ENCODE results near the gene SMCR8. TPM values are rescaled to one million over a fixed set of nuclear protein-coding genes. Genes with fewer than 3 reads are reported as not detected.
A peak's percentile ranks its signal among the peaks of the same experiment; 100 is the strongest.

SMCR8 gene
- total and polyA plus RNA-seq, 10 of the 15 experiments (the other 5 are each of a cell fraction or from before 2014, with no cell fraction given): 0.52 to 16.4 (median 8.0) TPM

DNA sequence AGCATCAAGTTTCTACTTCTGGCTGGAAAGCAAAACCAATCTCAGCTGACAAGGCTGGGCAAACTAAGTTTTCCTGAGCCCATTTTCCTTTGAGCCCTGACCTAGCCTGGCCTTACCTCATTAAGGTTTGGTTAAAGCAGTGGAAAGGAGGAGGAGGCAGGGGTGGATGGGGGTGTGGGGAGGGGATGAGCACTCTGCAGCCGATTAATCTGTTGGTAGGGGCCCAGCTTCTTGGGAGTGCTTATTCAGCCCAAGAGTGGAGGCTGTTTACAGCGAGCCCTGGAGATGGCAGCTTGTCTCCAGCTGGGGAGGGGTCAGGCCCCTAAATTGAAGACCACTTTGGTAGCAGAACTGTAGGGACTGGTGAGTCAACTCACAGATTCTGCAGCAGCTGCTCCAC is 12.0 kb downstream of the SMCR8 start:
- no TSS peak for BruUV-seq (replicated peaks)
- no peak overlapping the region for H3K4me3 ChIP-seq
- H3K36me3 ChIP-seq (ENCODE audit: control insufficient read depth in 2 of 2, insufficient read depth in 2 of 2, low read length in 1 of 2): peaks cover 2 to 23% of the 10 kb centered on the region in 2 experiments; a peak in 3 of 4 replicates
- TF ChIP-seq KLF5 (IDR thresholded peaks at IDR 0.05; ENCODE audit: partially characterized antibody): no peak
- ChIA-PET RAD21 (ENCODE audit: unreplicated experiment) (no interaction called here), CTCF (interaction anchor here (0.6 to 0.9 kb wide), 2 partner anchors 40 to 50 kb away, joined by 3 read pairs; no protein-coding TSS in a partner anchor), SMC1A (ENCODE audit: uncharacterized antibody, unreplicated experiment) (no interaction called here), POLR2A (no interaction called here)
- no peak overlapping the region for H3K9ac ChIP-seq (ENCODE audit: control insufficient read depth, insufficient read depth, low read length)
- H4K20me1 ChIP-seq (ENCODE audit: control insufficient read depth, insufficient read depth): no peaks in the 10 kb centered on the region; the same call in 1 of the 2 replicates
- H2AFZ ChIP-seq (ENCODE audit: control insufficient read depth, low read depth, low read length): no peak overlapping the region
- DNase-seq (ENCODE audit: low read depth, low spot score): no peak
- in situ Hi-C loops (cut with MboI): no loop called here
- no peak overlapping the region for H3K4me2 ChIP-seq (ENCODE audit: control insufficient read depth, insufficient read depth)
- H3K9me3 ChIP-seq (replicated peaks; ENCODE audit: control insufficient read depth, insufficient read depth, low read length): peaks cover 3% of the 10 kb centered on the region; the same call in 2 of the 3 replicates
- H3K27ac ChIP-seq (ENCODE audit: control insufficient read depth, insufficient read depth): peak overlapping the region; percentile 57
- H3K79me2 ChIP-seq (ENCODE audit: control insufficient read depth, insufficient read depth, low read length): peaks cover 1% of the 10 kb centered on the region; the same call in 1 of the 2 replicates
- H3K4me1 ChIP-seq (ENCODE audit: control insufficient read depth, insufficient read depth, low read length): peaks cover 23% of the 10 kb centered on the region
- 96% methylated on average over 2 of the region's 2 CpGs for WGBS (ENCODE audit: insufficient coverage, insufficient replicate concordance, low lambda C conversion rate, missing lambda C conversion rate)
- intact Hi-C loops (cut with micrococcal nuclease; ENCODE audit: unreplicated experiment): no loop called here
- ATAC-seq: no peak
- H3K27me3 ChIP-seq (replicated peaks in 1 of 2; ENCODE audit: control insufficient read depth in 2 of 2, insufficient read depth in 2 of 2, low read length in 1 of 2): no peaks in the 10 kb centered on the region
- FAIRE-seq: no peak

DNA sequence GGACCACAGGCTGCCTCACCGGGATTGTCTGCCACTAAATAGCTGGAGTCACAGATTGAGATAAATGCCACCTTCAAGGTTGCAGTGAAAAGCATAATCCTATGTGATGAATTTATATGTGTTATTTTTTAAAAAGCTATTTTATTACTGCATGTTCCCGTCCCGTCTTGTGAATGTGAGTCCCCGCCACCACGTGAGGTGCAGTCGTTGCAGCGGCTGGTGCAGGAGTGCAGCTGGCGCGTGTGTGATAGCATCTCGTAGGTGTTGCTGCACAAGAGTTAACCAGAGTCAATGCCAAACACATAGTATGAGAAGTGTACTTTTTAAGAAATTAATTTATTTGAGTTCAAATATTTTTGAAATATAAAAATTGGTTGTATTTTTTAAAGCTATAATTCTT is 12.5 kb downstream of the SMCR8 start:
- in situ Hi-C loops (cut with MboI) (no loop called here), intact Hi-C loops (cut with micrococcal nuclease; ENCODE audit: unreplicated experiment) (no loop called here)
- H3K4me3 ChIP-seq: no peak overlapping the region
- no peak overlapping the region for H3K4me2 ChIP-seq (ENCODE audit: control insufficient read depth, insufficient read depth)
- ChIA-PET CTCF (no interaction called here), RAD21 (ENCODE audit: unreplicated experiment) (no interaction called here), SMC1A (ENCODE audit: uncharacterized antibody, unreplicated experiment) (interaction anchor here (0.7 kb wide), 1 partner anchor 8 kb away, joined by 3 read pairs; no protein-coding TSS in a partner anchor), POLR2A (no interaction called here)
- no peak for DNase-seq (ENCODE audit: low read depth, low spot score)
- 97% methylated on average over 10 of the region's 10 CpGs for WGBS (ENCODE audit: insufficient coverage, insufficient replicate concordance, low lambda C conversion rate, missing lambda C conversion rate)
- H3K79me2 ChIP-seq (ENCODE audit: control insufficient read depth, insufficient read depth, low read length): peaks cover 1% of the 10 kb centered on the region; the same call in 1 of the 2 replicates
- peaks cover 4 to 23% of the 10 kb centered on the region in 2 experiments for H3K36me3 ChIP-seq (ENCODE audit: control insufficient read depth in 2 of 2, insufficient read depth in 2 of 2, low read length in 1 of 2)
- TF ChIP-seq CHD2 (IDR thresholded peaks at IDR 0.05; ENCODE audit: borderline replicate concordance, low read depth, low read length) (no peak), POLR2A (IDR thresholded peaks at IDR 0.05; ENCODE audit: low read depth, low read length) (0 out of 2 replicates have a peak, but pooled peaks have one; percentile 27)
- H3K9ac ChIP-seq (ENCODE audit: control insufficient read depth, insufficient read depth, low read length): no peak overlapping the region
- peaks cover 3% of the 10 kb centered on the region; the same call in 2 of the 3 replicates for H3K9me3 ChIP-seq (replicated peaks; ENCODE audit: control insufficient read depth, insufficient read depth, low read length)
- no peak for ATAC-seq
- no peaks in the 10 kb centered on the region for H3K27me3 ChIP-seq (replicated peaks in 1 of 2; ENCODE audit: control insufficient read depth in 2 of 2, insufficient read depth in 2 of 2, low read length in 1 of 2)
- no TSS peak for BruUV-seq (replicated peaks)
- H4K20me1 ChIP-seq (ENCODE audit: control insufficient read depth, insufficient read depth): no peaks in the 10 kb centered on the region; the same call in 1 of the 2 replicates
- H3K4me1 ChIP-seq (ENCODE audit: control insufficient read depth, insufficient read depth, low read length): peaks cover 23% of the 10 kb centered on the region
- no peak for FAIRE-seq
- no peak overlapping the region for H2AFZ ChIP-seq (ENCODE audit: control insufficient read depth, low read depth, low read length)
- H3K27ac ChIP-seq (ENCODE audit: control insufficient read depth, insufficient read depth): no peak overlapping the region
